ENCODE results near the gene B4GALT5.

Gene B4GALT5

GRCh38 chr20:49701241-49701790 lies 12.4 kb downstream of the B4GALT5 start:
- DNase-seq (ENCODE audit: low spot score), result no peak
- no peak for FAIRE-seq

GRCh38 chr20:49700411-49701185 lies 13.1 kb downstream of the B4GALT5 start:
- peak; percentile 77 for DNase-seq (ENCODE audit: low spot score)
- FAIRE-seq, result peak; percentile 37

GRCh38 chr20:49699200-49699992 lies 14.3 kb downstream of the B4GALT5 start:
- no peak for FAIRE-seq
- peak; percentile 70 for DNase-seq (ENCODE audit: low spot score)

GRCh38 chr20:49698477-49698876 lies 15.2 kb downstream of the B4GALT5 start:
- no peak for FAIRE-seq
- no peak for DNase-seq (ENCODE audit: low spot score)

- no peak for FAIRE-seq
Measured at GRCh38 chr20:49697071-49697470, 16.6 kb downstream of the B4GALT5 start.

DNA sequence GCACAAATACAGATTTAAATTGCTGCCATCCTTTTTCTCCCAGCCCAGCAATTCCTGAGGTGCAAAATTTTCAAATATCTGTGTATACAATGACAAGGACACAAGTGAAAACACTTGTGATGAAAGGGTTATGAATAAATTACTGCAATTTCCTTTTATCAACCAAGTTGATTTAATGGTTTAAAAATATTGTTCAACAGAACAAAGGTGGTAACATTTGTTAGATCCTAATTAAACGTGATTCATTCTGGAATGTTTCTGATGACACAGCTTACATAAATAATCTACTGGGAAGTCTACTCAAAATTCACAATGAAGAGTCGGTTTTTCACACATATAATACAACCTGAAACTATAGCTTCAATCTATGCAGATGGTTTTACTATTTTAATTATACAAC lies 17.1 kb downstream of the B4GALT5 start:
- no peak for DNase-seq (ENCODE audit: low spot score)
- FAIRE-seq, result no peak

More at GRCh38 chr20:49697071-49697470, 16.6 kb downstream of the B4GALT5 start:
- no peak for DNase-seq (ENCODE audit: low spot score)

GRCh38 chr20:49695830-49696229 lies 17.8 kb downstream of the B4GALT5 start:
- DNase-seq (ENCODE audit: low spot score), result no peak
- no peak for FAIRE-seq

GRCh38 chr20:49694450-49695071 lies 19.1 kb downstream of the B4GALT5 start:
- DNase-seq (ENCODE audit: low spot score), result no peak
- FAIRE-seq, result no peak

- FAIRE-seq (no peak), DNase-seq (ENCODE audit: low spot score) (no peak)
Measured at GRCh38 chr20:49693435-49694171, 20.1 kb downstream of the B4GALT5 start.

GRCh38 chr20:49692941-49693340 lies 20.7 kb downstream of the B4GALT5 start:
- DNase-seq (ENCODE audit: low spot score) (no peak), FAIRE-seq (no peak)

DNA sequence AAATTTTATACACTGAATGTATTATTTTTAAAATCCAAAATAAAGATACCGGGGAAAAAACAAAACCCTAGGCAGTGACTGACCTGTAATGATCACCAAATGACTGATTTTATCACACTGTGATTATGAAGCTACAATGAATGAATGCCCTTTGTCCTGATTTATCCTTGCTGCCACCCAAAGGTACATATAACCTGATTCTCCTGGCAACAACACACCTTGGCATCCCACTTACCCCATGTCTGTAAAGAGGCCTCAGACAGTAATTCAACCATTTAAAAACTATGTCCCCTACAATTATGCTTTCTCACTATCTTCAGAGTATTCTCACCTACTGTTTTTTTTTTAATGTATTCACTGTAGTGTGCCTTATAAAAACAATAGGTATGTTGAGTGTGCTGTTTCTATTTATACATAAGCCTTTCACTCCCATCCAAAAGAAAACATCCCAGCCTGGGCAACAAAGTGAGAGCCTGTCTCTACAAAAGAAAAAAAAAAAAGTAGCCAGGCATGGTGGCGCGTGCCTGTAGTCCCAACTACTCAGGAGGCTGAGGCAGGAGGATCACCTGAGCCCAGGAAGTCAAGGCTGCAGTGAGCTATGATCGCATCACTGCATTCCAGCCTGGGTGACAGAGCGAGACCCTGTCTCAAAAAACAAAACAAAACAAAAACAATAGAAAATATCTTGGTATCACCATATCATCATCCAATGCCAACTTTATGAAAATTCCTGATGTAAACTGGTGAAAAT lies 21.7 kb downstream of the B4GALT5 start:
- no peak for DNase-seq (ENCODE audit: low spot score)
- no peak for FAIRE-seq

- FAIRE-seq, result no peak
- no peak for DNase-seq (ENCODE audit: low spot score)
Measured at GRCh38 chr20:49690899-49691620, 22.6 kb downstream of the B4GALT5 start.

- DNase-seq (ENCODE audit: low spot score), result no peak
- no peak for FAIRE-seq
Measured at GRCh38 chr20:49687595-49688567, 25.8 kb downstream of the B4GALT5 start.

- DNase-seq (ENCODE audit: low spot score) (no peak), FAIRE-seq (no peak)
Measured at GRCh38 chr20:49685809-49686208, 27.9 kb downstream of the B4GALT5 start.

DNA sequence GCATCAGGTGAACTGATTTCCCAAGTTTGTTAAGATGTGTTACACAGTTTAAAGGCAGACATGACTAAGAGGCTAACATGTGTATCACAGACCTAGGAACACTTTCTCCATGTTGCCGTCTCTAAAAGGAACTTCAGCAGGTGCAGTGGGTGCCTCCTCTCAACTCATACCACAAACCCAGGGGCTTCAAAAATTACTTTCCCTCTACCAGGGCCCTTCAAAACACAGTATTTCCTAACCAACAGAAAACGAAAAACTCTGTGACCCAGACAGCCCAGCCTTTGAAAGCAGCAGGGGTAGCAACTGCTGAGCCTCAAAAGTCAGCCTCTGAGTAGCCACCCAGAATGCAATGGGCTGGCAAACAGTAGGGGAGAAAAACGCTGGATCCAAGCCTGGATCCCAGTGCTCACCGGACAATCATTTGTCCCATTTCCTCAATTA lies 28.5 kb downstream of the B4GALT5 start:
- DNase-seq (ENCODE audit: low spot score) (no peak), FAIRE-seq (no peak)

- no peak for FAIRE-seq
- no peak for DNase-seq (ENCODE audit: low spot score)
Measured at GRCh38 chr20:49684335-49684997, 29.2 kb downstream of the B4GALT5 start.

- FAIRE-seq, result no peak
- no peak for DNase-seq (ENCODE audit: low spot score)
Measured at GRCh38 chr20:49682798-49683197, 30.9 kb downstream of the B4GALT5 start.

DNA sequence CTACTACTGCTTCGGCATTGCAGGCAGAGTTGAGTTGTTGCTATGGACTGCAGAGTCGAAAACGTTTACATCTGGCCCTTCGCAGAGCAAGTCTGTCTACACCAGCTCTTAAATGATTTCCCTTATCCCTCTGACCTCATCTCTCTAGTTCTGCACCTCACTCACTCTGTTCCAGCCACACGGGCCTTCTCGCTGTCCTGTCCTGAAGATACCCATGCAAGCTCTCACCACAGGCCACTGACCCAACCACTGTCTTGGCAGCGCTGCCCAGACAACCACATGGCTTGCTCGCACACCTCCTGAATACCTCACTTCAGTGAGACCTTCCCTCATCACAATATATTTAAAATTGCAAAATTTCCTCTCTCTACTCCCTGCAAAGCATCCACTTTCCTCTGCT lies 31.4 kb downstream of the B4GALT5 start:
- no peak for DNase-seq (ENCODE audit: low spot score)
- no peak for FAIRE-seq

Measured in urothelium cell line (cell line).